HepG2 (cell line): ENCODE measurements around the gene ZBP1. TPM values are rescaled to one million over a fixed set of nuclear protein-coding genes. Genes with fewer than 3 reads are reported as not detected.

Experiments
- ATRX ChIP-seq: sonication (generic); formaldehyde crosslinking; IDR thresholded peaks from 2 replicates; pipeline ENCODE4 v1.4.0; 2020; ENCODE audit warnings: missing genetic modification reagents, borderline replicate concordance
- CEBPB ChIP-seq: IDR thresholded peaks from 2 replicates; pipeline ENCODE4 v1.6.1; 2011; ENCODE audit warnings: low read depth, low read length, improper control_type of control experiment, borderline replicate concordance
- GMEB2 ChIP-seq: IDR thresholded peaks from 2 replicates; pipeline ENCODE4 v1.6.1; 2016; ENCODE audit warnings: missing biosample characterization, missing genetic modification reagents, low read depth
- MAFK ChIP-seq, 2 experiments: IDR thresholded peaks in 1 of 2; conservative IDR thresholded peaks in 1 of 2; 2 replicates each; pipeline ENCODE4 v1.6.1; 2011; ENCODE audit warnings: improper control_type of control experiment in 2 of 2, low read length in 2 of 2
- PAF1 ChIP-seq: IDR thresholded peaks from 2 replicates; pipeline ENCODE4 v1.6.1; 2016; ENCODE audit warnings: missing genetic modification reagents, missing compliant biosample characterization
- PAX8 ChIP-seq: sonication (generic); formaldehyde crosslinking; IDR thresholded peaks from 2 replicates; pipeline ENCODE4 v1.8.0; 2022; ENCODE audit warnings: mild to moderate bottlenecking, missing genetic modification reagents, borderline replicate concordance
- PITX1 ChIP-seq: sonication (generic); formaldehyde crosslinking; IDR thresholded peaks from 2 replicates; pipeline ENCODE4 v1.5.1; 2020; ENCODE audit warnings: mild to moderate bottlenecking, missing genetic modification reagents
- POGK ChIP-seq: sonication (generic); formaldehyde crosslinking; conservative IDR thresholded peaks from 2 replicates; pipeline ENCODE4 v1.8.0; 2022; ENCODE audit warnings: mild to moderate bottlenecking, moderate library complexity, missing genetic modification reagents
- POLR2AphosphoS5 ChIP-seq: IDR thresholded peaks from 2 replicates; pipeline ENCODE4 v1.6.1; 2012; ENCODE audit warnings: low read depth, low read length
- SIX1 ChIP-seq: sonication (generic); formaldehyde crosslinking; IDR thresholded peaks from 2 replicates; pipeline ENCODE4 v1.4.0; 2020; ENCODE audit warnings: missing genetic modification reagents, borderline replicate concordance
- ZBED4 ChIP-seq: sonication (generic); formaldehyde crosslinking; IDR thresholded peaks from 2 replicates; pipeline ENCODE4 v1.4.0; 2020; ENCODE audit warnings: missing genetic modification reagents, borderline replicate concordance
- ZBTB49 ChIP-seq: sonication (generic); formaldehyde crosslinking; IDR thresholded peaks from 2 replicates; pipeline ENCODE4 v1.4.0; 2020; ENCODE audit warnings: missing genetic modification reagents, borderline replicate concordance
- ZNF629 ChIP-seq: sonication (generic); formaldehyde crosslinking; conservative IDR thresholded peaks from 2 replicates; pipeline ENCODE4 v1.5.0; 2020; ENCODE audit warnings: missing genetic modification reagents
- ZNF766 ChIP-seq: sonication (generic); formaldehyde crosslinking; IDR thresholded peaks from 2 replicates; pipeline ENCODE4 v1.5.0; 2020; ENCODE audit warnings: missing genetic modification reagents, borderline replicate concordance
- polyA plus RNA-seq, 8 experiments: library from polyadenylated mRNA; depleted of rRNA in 3 of 8; stranded (reverse) in 7 of 8; unstranded in 1 of 8; fragments of >200 nt; fragmentation: Illumina TruSeq in 4 of 8; extraction: Trizol in 4 of 8; gene quantifications; 2 replicates each; pipeline versions ENCODE4 v1.2.1 to v1.2.3, GENCODE V29; 2011 to 2016; ENCODE audit warnings: low read depth in 4 of 8, missing spikeins in 1 of 8, mixed read lengths in 1 of 8; ENCODE audit not compliant: insufficient read depth in 1 of 8
- total RNA-seq, 5 experiments: library from RNA; depleted of rRNA; stranded (reverse); fragments of >200 nt; fragmentation: Illumina TruSeq; extraction: Trizol; gene quantifications; 2 replicates each; pipeline ENCODE4 v1.2.3, GENCODE V29; 2016; ENCODE audit warnings: low read depth in 1 of 5

The ZBP1 gene
- total and polyA plus RNA-seq, 2 of the 13 experiments (the other 11 are each of a cell fraction or from before 2014, with no cell fraction given), result not detected

GRCh38 chr20:57589728-57590484 is 30.3 kb downstream of the ZBP1 start (continued):
- no peak for TF ChIP-seq POGK (CRISPR knock-in tag)
- no peak for TF ChIP-seq PAF1 (CRISPR knock-in tag)
- no peak for TF ChIP-seq CEBPB
- no peak; the same call in 1 of the 2 replicates for TF ChIP-seq SIX1
- TF ChIP-seq ZBED4 (CRISPR knock-in tag), result peak; percentile 56; the same call in 1 of the 2 replicates
- no peak for TF ChIP-seq ZNF766 (CRISPR knock-in tag)
- TF ChIP-seq ATRX (CRISPR knock-in tag), result no peak
- TF ChIP-seq ZBTB49 (CRISPR knock-in tag), result no peak
- TF ChIP-seq POLR2AphosphoS5, result peak; percentile 53
- peak; percentile 95 for TF ChIP-seq PITX1 (CRISPR knock-in tag)
- TF ChIP-seq GMEB2 (CRISPR knock-in tag), result no peak
- TF ChIP-seq MAFK (conservative IDR thresholded peaks at IDR 0.05 in 1 of 2, IDR thresholded peaks at IDR 0.05 in 1 of 2; ENCODE audit: low read length in 2 of 2), result no peak
- peak; percentile 7; the same call in 1 of the 2 replicates for TF ChIP-seq PAX8 (CRISPR knock-in tag)
- TF ChIP-seq ZNF629 (CRISPR knock-in tag), result 0 out of 2 replicates have a peak, but pooled peaks have one; percentile 21
